Uterus (tissue), 2 donors: Measurements from ENCODE around the gene LEMD1.

ENCODE experiments used
- POLR2A ChIP-seq, 2 donors: fragments of 450-650 bp; IDR thresholded peaks; one replicate each; pipeline ENCODE4 v1.6.1; 2016; ENCODE audit warnings: antibody characterized with exemption in 2 of 2, mild to moderate bottlenecking in 1 of 2, moderate library complexity in 1 of 2
- TF ChIP-seq, protein P1 (sequence below), 4 experiments: fragments of 200-600 bp in 2 of 4; fragments of 450-650 bp in 2 of 4; sonication (generic) in 2 of 4; IDR thresholded peaks; one replicate each; pipeline ENCODE4 v1.5.1; 2016 to 2019; ENCODE audit warnings: antibody characterized with exemption in 4 of 4, mild to moderate bottlenecking in 2 of 4, moderate library complexity in 1 of 4

DNA sequence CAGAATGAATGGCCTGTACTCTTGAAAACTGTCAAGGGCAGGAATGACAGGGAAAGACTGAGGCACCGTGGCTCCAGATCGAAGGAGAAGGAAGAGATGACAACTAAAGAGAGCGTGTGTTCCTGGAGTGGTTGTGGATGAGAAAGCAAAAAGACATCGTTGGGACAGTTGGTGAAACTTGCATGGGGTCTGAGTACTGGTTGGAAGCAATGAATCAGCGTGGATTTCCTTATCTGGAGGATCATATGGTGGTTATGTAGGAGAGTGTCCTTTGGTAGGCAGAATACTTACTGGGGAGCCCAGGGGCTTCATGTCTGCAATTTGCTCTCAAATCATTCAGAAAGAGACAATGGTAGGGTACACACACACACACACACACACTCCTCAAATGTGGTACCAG, 13.9 kb downstream of the LEMD1 start:
- TF ChIP-seq POLR2A (IDR thresholded peaks at IDR 0.05), result no peak
- TF ChIP-seq, protein P1, sequence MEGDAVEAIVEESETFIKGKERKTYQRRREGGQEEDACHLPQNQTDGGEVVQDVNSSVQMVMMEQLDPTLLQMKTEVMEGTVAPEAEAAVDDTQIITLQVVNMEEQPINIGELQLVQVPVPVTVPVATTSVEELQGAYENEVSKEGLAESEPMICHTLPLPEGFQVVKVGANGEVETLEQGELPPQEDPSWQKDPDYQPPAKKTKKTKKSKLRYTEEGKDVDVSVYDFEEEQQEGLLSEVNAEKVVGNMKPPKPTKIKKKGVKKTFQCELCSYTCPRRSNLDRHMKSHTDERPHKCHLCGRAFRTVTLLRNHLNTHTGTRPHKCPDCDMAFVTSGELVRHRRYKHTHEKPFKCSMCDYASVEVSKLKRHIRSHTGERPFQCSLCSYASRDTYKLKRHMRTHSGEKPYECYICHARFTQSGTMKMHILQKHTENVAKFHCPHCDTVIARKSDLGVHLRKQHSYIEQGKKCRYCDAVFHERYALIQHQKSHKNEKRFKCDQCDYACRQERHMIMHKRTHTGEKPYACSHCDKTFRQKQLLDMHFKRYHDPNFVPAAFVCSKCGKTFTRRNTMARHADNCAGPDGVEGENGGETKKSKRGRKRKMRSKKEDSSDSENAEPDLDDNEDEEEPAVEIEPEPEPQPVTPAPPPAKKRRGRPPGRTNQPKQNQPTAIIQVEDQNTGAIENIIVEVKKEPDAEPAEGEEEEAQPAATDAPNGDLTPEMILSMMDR (IDR thresholded peaks at IDR 0.05), result no peak
